HG03565 (cell line): ENCODE data around the gene GBE1.

Experiments
- ATAC-seq: cut with Tn5 transposase; IDR thresholded peaks from one replicate; pipeline ENCODE4 v1.9.1; 2021; ENCODE audit warnings: mild to moderate bottlenecking, moderate library complexity; ENCODE audit not compliant: unreplicated experiment

Gene GBE1

DNA sequence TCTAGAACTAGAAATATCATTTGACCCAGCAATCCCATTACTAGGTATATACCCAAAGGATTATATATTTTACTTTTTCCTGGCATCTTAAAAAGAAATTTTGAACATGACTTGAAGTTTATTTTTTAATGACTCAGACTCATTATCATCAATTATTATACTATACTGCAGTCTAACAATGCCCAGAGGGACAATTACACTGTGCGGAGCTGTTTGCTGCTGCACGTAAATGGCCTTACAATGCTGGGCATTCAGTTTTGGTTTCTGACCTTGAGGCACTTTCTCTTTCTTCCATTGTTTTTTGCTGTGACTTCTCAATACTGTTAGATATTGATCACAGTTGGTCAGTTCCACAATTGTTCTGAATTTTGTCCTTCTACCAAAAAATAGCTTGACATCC lies 128.8 kb downstream of the GBE1 start:
- no peak for ATAC-seq

DNA sequence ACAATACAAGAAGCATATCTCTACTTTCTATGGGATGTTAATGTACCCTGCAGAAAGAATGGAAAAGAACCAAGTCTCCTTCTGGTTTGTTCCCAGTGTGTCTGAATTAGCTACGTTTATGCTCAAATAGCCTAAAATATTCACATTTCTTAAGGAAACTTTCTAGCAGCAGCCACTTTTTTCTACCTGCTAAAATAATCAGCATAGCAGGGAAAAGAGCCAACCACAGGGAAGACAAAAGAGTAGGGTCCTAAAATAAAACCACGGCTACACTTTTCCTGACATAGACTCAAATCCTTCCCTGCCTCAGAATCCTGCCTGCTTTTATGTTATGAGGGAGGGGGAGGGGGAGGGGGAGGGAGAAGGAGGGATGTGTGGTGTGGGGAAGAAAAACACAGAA lies 136.7 kb downstream of the GBE1 start:
- no peak for ATAC-seq

DNA sequence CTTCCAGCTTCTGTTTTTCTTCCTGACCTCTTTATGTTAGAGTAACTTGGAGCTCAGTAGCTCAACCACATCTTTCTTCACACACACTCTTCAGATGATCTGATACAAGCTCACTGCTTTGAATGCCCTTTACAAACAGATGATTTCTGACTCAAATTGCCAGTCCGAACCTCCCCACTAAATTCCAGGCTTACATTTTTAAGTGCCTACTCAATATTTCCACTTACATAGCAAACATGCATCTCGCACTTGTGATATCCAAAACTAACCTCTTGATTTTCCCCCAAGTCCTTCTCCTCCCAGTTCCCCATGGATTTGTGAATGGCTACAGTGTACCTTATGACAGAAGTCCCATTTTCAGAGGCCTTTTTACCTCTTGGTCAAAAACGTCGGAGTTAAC lies 139.1 kb downstream of the GBE1 start:
- ATAC-seq: no peak

DNA sequence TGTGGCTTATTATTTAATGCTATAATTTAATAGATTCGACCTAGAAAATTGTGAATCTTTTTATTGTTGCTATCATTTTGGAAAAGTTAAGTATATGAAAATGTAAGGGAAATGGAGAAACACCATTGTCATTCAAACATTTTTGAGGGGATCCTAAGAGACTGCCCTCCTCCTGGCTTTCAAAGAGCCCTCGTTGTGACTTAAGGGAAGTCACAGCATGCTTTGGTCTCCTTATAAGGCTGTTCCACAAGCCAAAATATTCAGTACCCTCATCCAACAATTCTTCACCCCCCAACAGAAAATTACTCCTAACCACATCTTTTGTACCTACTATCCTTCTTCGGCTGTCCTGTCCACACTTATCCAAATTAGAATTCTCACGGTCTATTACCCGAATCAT lies 140.2 kb downstream of the GBE1 start:
- ATAC-seq: no peak

DNA sequence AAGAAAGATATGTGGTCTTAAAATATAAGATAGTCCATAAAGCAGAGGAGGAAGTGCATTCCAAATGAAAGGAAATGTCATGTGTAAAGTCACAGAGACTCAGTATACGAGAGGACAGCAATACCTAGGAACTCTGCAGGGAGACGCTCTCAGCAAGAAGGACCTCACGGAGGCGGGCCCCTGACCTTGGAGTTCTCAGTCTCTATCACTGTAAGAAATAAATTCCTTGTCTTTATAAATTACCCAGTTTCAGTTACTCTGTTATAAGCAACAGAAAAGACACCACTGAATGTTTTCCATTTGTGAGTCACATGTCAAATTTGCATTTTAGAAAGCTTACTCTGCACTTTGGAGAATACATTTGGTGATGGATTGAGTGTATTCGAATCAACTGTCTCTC lies 140.6 kb downstream of the GBE1 start:
- no peak for ATAC-seq

DNA sequence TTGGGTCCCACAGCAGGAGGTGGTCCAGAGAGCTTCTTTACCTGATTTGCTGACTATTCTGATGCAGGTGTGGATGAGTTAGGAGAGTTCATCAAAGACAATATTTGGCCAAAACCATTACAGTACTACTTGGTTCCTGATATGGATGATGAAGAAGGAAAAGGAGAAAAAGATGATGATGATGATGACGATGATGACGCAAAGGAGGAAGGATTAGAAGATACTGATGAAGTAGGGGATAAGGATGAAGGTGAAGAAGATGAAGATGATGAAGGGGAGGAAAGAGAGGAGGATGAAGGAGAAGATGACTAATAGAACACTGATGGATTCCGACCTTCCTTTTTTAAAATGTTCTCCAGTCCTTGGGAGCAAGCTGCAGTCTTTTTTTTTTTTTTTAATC lies 148.7 kb downstream of the GBE1 start:
- no peak for ATAC-seq

DNA sequence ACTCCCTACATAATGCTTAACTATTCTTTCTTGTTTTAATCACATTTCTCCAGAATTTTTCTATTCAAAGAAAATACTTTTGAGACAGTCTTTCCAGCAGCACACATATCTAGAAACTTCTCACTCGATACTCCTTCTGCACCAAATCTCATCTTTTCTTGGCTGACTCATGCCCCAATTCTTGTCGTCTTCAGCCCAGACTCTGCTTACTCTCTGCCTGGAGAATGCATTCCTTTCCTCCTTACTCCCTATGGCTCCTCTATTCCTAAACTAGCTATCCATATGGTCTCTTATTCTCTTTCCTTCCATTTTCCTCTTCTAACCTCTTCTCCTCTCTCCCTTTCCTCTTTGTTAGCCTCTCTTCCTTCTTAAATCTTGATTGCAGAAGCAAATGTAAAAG lies 158.7 kb downstream of the GBE1 start:
- no peak for ATAC-seq

DNA sequence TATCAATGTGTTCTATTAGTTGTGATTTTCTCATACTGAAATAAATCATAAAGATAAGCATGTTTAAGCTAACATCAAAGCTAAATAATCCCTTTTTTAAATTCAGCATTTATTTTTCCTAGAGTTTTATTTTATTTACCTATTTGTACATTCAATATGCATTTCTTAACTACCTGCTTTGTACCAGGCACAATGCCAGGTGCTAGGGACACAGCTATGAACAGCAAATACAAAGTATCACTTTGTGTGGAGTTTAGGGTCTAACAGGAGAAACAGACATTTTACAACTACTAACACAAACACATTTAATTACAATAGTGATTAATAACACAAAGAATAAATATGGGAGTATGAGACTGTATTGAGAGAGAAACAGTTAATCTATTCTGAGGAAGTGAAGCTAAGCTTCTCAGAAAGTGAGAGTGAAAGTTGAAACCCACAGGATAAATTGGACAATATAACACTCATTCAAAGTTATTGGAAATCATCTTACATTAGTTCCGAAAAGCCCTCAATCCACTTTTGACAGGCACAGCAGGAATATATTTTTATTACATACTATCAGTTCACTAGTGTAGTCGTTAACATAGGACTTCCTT lies 159.6 kb downstream of the GBE1 start:
- ATAC-seq: no peak

DNA sequence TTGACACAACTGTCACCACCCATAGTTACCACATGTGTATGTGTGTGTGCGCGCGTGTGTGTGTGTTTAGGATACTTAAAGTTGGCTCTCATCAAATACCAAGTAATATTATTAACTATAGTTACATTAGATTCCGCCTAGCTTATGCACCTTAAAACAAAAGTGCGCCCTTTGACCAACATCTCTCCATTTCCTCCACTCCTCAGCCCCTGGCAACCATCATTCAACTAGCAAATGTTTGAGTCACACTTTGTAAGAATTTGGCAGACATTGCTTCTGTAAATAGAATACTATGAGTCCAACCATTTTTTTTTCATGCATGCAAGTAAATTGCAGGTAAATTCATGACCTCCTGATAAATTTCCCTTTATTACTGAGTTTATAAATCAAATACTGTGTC lies 169.3 kb downstream of the GBE1 start:
- no peak for ATAC-seq

DNA sequence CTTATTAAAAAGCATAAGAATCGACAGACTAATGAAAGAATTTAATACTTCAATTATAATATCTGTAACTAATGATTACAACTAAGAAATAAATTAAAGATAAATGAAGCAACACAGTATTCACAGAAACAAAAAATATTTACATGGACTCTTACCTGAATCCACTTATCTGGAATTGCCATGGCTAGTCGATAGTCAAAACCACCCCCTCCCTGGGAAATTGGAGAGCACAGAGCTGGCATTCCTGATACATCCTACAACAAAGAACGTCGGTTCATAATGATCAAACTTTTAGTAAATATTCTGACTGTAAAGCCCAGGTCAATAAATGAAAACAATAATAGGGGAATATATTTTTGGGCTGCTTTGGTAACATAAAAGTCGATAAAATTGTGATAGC lies 175.5 kb downstream of the GBE1 start:
- no peak for ATAC-seq

DNA sequence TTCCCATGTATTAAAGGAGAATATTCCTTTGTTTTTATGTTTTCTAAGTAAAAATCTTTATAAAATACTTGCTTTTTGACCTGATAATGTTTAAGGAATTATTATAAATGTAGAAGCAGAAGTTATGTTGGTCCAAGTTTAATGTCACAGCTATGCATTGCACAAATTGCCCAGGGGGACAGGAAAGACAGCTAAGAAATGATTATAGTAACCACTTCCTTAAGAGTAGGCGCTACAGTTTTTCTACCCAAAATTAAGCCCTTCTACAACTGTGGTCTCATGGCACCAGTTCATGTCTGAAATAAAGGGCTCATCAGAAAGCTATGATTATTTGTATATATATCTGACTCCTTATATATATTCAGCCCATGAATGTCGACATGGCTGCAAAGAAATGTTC lies 176.4 kb downstream of the GBE1 start:
- no peak for ATAC-seq

DNA sequence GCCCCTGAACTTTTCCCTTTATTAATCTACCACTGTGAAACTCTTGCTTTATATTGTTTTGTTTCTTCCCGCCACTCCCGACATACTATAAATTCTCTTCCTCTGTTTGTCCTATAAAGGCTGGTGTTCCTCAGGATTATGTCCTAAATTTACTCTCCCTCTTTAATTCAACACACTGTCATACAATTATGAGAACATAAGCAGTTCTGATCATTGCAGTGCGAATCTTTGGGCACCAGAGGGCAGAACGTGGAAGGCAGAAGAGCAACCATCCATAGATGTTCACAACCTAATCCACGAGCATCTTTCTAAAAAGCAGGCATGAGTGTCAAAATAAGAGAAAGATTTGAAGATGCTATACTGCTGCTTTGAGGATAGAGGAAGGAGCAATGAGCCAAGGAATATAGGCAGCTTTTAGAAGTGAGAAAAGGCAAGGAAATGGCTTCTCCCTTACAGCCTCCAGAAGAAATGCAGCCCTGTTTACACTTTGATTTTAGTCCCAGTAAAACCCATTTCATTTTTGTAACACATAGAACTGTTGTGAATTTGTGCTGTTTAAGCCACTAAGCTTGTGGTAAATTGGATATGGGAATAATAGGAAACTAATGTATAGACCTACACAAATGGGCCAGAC lies 179.4 kb downstream of the GBE1 start:
- peak; percentile 86 for ATAC-seq

DNA sequence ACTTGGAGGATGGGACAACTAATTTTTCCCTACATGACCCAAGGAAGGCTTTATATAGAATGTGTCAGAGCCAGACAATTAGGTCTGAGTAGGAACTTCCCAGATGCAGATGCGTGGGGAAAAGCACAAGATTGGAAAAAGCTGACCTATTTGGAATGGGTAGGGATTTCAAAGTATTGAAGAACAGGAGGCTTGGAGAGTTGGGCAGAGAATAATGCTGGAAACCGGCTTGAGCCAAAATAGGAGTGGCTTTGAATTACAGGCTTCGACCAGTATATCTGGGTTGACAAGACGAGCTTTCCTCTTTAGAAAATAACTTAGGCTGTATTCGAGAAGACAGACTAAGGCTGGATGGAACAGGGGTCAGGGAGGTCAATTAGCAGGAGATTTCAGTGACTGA lies 181.1 kb downstream of the GBE1 start:
- ATAC-seq: no peak

DNA sequence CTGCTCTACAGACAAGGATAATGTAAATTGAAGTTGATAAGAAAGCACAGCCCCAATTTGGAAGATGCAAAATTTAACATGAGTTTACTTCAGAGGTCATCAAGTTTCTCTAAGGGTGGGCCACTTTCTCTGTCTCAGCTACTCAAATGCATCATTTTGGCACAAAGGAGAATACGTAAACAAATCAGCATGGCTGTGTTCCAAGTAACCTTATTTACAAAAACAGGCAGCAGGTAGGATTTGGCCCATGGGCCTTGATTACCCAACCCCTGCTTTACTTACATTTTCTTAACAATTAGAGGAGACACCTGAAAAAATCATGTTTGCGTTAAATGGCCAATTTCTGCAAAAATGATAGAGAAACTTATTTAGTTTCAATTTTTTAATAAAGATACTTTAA lies 181.7 kb downstream of the GBE1 start:
- no peak for ATAC-seq

DNA sequence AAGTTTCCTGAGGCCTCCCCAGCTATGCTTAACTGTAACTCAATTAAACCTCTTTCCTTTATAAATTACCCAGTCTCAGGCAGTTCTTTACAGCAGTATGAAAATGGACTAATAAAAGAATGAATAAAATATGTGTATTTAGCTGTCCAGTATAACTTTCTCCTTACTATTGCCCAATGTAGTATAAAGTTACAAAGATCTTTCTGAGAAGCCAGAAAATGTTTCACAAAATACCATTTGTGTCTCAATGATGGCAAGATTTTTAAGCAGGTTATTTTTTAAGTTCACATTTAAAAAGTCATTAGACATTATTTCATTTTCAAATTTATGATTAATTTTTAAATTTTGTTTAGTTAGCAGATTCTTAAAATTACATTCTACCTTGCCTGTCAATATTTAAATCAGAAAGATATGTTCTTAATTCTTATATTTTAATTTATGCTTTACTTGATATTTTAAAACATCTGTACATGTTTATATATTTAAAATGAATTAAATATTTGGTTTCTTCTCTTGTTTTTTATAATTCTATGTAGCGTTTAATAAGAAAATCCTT lies 189.2 kb downstream of the GBE1 start:
- ATAC-seq: no peak

DNA sequence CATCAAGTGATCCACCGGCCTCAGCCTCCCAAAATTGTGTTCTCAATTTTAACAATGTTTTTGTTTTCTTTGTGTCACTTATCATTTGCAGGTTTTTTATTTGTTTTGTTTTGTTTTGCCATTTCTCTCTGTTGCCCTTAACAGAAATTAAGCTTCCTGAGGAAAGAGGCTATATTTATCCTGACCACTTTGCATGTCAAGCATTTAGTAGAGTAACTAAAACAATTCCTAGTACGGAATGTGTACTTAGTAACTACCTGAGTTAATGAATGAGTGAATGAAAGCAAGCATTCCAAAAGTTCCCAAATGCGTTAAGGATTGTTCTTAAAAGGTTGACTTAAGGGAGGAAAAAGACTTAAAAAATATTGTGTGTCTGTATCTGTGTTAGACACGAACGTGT lies 193.1 kb downstream of the GBE1 start:
- no peak for ATAC-seq

DNA sequence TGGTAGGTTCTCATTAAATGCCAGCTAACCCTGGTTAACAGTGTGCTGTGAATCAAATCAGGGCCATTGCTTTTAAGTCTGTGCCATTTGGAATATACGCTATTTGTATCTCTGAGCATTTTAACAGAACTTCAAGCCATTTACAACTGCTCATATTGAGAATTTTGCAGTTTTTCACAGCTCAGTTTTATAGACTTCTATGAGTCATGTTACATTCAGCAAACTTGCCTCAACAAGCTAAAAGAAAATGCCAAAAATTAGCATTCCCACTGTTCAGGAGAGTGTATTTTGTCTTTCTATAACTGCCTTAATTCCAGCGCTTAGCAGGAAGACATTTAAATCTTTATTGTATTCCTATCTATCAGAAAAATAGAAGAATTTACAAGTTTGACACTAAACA lies 196.4 kb downstream of the GBE1 start:
- no peak for ATAC-seq

DNA sequence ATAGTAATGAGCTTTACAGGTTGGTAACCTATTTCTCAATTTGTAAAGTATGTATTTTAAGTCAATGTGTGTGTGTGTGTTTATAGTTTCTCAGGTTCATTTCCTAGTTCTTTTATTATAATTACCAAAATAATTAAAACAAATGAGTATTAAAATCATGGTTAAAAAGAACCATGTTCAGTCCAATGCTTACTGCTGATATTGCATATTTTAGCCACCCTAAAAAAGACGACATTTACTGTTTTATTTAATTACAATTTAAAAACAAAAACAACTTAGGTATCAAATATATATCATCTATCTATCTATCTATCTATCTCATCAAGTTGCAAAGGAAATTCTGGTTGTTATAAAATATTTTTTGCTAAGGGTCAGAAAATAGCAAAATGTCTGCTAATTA lies 203.3 kb downstream of the GBE1 start:
- ATAC-seq: no peak

DNA sequence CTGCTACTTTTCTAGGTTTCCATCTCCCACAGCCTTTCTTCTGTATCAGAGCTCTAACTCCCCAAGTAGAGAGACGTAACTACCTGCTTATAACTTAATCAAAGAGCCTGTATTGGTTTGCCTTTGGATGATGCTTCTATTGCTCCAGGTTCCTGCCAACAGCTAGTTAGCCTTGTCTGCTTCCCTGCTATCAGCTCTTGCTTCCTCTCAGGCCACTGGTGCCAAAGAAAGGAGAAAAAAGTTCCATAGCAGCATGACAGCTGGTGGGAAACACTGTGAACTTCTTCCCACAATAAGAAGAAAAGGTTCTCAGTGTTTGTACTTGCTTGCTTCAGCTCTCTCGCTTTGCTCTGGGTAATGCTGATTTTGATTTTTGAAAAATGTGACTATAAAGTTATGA lies 206.6 kb downstream of the GBE1 start:
- ATAC-seq: peak; percentile 3

DNA sequence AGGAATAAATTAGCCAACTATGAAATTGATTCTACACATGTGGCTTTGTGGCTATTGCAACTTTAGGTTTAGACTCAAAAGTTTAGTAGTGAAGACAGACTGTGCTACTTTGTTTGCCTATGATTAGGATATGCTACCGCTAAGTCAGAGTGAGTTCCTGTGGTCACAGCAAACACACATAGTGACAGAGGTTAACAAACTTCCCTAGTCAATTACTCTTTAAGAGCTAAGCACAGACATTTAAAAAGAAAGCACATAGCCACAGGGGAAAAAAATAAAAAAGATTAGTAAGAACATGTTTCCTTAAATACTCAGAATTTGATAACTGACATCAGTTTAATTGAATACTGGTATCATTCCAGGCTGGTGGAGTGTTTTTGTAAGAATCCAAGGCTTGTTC lies 207.1 kb downstream of the GBE1 start:
- peak; percentile 81 for ATAC-seq

DNA sequence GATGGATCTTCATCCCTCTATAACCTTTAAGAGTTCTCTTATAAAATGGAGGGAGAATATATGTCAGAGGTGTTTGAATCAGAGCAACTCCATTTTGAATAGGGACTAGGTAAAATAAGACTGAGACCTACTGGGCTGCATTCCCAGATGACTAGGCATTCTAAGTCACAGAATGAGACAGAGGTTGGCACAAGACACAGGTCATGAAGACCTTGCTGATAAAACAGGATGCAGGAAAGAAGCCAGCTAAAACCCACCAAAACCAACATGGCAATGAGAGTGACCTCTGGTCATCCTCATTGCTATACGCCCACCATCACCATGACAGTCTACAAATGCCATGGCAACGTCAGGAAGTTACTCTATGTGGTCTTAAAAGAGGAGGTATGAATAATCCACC lies 211.0 kb downstream of the GBE1 start:
- no peak for ATAC-seq

DNA sequence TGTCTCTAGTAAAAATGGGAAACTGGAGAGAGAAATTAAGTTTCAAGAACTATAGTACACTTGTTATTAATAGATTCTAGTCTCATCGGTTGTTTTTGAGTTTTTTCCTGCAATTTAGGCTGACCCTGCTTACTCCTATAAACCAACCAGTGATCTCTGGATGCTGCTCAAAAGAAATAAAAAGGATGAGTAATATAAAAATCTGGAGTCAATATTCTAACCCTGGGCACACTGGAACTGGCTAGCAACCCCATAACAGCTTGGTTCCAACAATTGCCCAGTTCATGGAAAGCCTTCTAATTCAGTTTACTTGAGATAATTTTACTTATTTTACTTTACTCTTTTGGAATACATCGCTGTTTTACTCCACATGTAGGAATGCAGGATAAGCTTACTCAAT lies 211.6 kb downstream of the GBE1 start:
- ATAC-seq: no peak

DNA sequence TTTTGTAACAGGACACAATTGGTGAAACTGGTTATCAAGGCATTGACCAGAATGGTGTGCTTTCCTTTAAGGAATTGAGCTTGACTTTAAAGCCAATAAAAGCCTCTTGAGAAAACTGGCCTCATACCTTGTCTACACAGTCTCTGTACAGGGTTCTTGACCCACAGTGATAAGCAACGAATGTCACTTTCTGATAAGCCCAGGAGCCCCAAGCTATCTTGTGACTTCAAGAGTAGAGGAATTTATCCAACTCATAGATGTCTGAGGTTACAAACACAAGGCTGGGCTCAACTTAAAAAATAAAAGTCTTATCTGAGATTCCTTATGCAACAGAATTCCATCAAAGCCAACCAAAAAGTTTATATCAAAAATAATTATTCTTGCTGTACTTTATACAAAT lies 212.1 kb downstream of the GBE1 start:
- ATAC-seq: no peak
